OCI-LY7 (cell line): Measurements from ENCODE around the gene HCFC1R1. TPM values are rescaled to one million over a fixed set of nuclear protein-coding genes. Genes with fewer than 3 reads are reported as not detected.
A peak's percentile ranks its signal among the peaks of the same experiment; 100 is the strongest.

ENCODE experiments used
- BruUV-seq: library from RNA; stranded (reverse); fragments of 400-500 nt; replicated peaks from 2 replicates; lab custom pipeline; 2021; lab: Mats Ljungman, UMichigan
- CTCF ChIA-PET: fragments of 300-600 bp; sonication (Branson Sonifier 250); formaldehyde crosslinking; loops from one replicate; lab custom pipeline; 2022; ENCODE audit warnings: antibody characterized with exemption; ENCODE audit not compliant: unreplicated experiment; lab: Charles Lee
- POLR2A ChIA-PET: fragments of 300-600 bp; sonication (Branson Sonifier 250); formaldehyde crosslinking; loops from one replicate; lab custom pipeline; 2022; ENCODE audit warnings: antibody characterized with exemption; lab: Charles Lee
- DNase-seq: peaks from one replicate; pipeline ENCODE4 v3.0.0-alpha.2; 2015; ENCODE audit warnings: low spot score
- H2AFZ ChIP-seq: fragments of 200-600 bp; sonication (generic), shearing (Covaris generic); 2 replicates; pipeline ENCODE4 v1.6.1; 2014; ENCODE audit warnings: mild to moderate bottlenecking, antibody characterized with exemption, low read length, moderate library complexity
- H3K27ac ChIP-seq: fragments of 200-600 bp; sonication (generic); 2 replicates; pipeline ENCODE4 v1.5.1; 2014; ENCODE audit warnings: mixed run types, low read depth, mild to moderate bottlenecking, moderate library complexity, low read length, inconsistent platforms; ENCODE audit not compliant: poor library complexity, severe bottlenecking
- H3K36me3 ChIP-seq: fragments of 200-600 bp; sonication (generic); 2 replicates; pipeline ENCODE4 v1.6.1; 2014; ENCODE audit warnings: mild to moderate bottlenecking, antibody characterized with exemption, low read length, moderate library complexity, mixed read lengths; ENCODE audit not compliant: insufficient read depth
- H3K4me1 ChIP-seq: fragments of 200-600 bp; sonication (generic); 2 replicates; pipeline ENCODE4 v1.5.1; 2014; ENCODE audit warnings: mild to moderate bottlenecking, low read length; ENCODE audit not compliant: insufficient read depth, poor library complexity, severe bottlenecking
- H3K4me2 ChIP-seq: fragments of 200-600 bp; sonication (generic); 2 replicates; pipeline ENCODE4 v1.6.1; 2014; ENCODE audit warnings: mild to moderate bottlenecking, low read length
- H3K4me3 ChIP-seq: fragments of 200-600 bp; sonication (generic); 2 replicates; pipeline ENCODE4 v1.5.1; 2014; ENCODE audit warnings: mild to moderate bottlenecking, low read depth, low read length; ENCODE audit not compliant: poor library complexity, severe bottlenecking
- H3K79me2 ChIP-seq: fragments of 200-600 bp; sonication (generic); 2 replicates; pipeline ENCODE4 v1.6.1; 2016; ENCODE audit warnings: low read depth, mild to moderate bottlenecking, low read length, moderate library complexity, mixed read lengths; ENCODE audit not compliant: insufficient read depth
- H3K9me2 ChIP-seq: fragments of 200-600 bp; sonication (generic); 2 replicates; pipeline ENCODE4 v1.6.1; 2016; ENCODE audit warnings: mild to moderate bottlenecking, low read length, mixed read lengths; ENCODE audit not compliant: insufficient read depth
- H3K9me3 ChIP-seq: fragments of 200-600 bp; sonication (generic); 2 replicates; pipeline ENCODE4 v1.6.1; 2014; ENCODE audit warnings: mild to moderate bottlenecking, mixed run types, low read length, mixed read lengths
- H4K20me1 ChIP-seq: fragments of 200-600 bp; sonication (generic); 2 replicates; pipeline ENCODE4 v1.6.1; 2014; ENCODE audit warnings: mild to moderate bottlenecking, antibody characterized with exemption, low read length, moderate library complexity, mixed read lengths; ENCODE audit not compliant: insufficient read depth
- EZH2phosphoT487 ChIP-seq: fragments of 200-600 bp; sonication (generic); IDR thresholded peaks from 2 replicates; pipeline ENCODE4 v1.6.1; 2018; ENCODE audit warnings: low read depth, borderline replicate concordance, mild to moderate bottlenecking, mixed run types, antibody characterized with exemption, low read length, moderate library complexity, mixed read lengths
- intact Hi-C: fragments of 100-400 bp; cut with micrococcal nuclease; formaldehyde crosslinking; loops from one replicate; pipeline ENCODE4 v1.10.0; 2022; ENCODE audit not compliant: unreplicated experiment
- total RNA-seq, 2 experiments: library from RNA; depleted of rRNA in 1 of 2; stranded (reverse); fragments of >200 nt in 1 of 2; shearing (Covaris generic) in 1 of 2; gene quantifications; 2 replicates each; pipeline ENCODE4 v1.2.3, GENCODE V29; 2014 to 2022
- TF ChIP-seq, protein P1 (sequence below): fragments of 200-600 bp; sonication (generic); conservative IDR thresholded peaks from 2 replicates; pipeline ENCODE4 v1.5.1; 2014; ENCODE audit warnings: mild to moderate bottlenecking, antibody characterized with exemption, low read length, moderate library complexity, mixed read lengths

HCFC1R1 gene
- total RNA-seq, 2 experiments from 2014 or later = 29.1 to 39.4 TPM

DNA sequence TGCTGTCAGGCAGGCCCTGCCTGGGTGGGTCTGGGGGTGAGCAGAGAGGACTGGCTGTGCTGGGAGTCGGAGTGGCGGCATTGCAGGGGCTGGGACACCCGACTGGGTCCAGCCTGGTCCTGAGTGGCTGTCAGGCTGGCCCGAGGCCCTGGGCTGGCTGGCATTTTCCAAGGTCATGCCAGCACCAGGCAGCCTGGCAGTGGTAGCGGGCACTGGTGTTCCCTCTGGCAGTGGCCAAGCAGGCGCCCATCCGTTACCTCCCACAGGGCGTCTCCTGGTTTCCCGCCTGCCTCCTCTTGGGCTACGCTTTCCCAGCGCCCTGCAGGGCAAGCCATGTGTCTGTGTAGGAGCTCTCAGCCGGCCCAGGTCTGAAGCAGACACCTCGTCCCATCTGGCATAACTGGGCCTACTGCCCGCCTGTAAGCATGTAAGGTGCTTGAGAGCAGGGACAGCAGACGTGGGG is 37.8 kb downstream of the HCFC1R1 start:
- intact Hi-C loops = no loop called here
- Histone ChIP-seq H3K27ac (no peak overlapping the region), H3K36me3 (no peaks in the 10 kb centered on the region), H3K4me2 (no peak overlapping the region), H3K9me3 (no peaks in the 10 kb centered on the region), H4K20me1 (no peaks in the 10 kb centered on the region), H3K4me1 (peaks cover 32% of the 10 kb centered on the region), H3K79me2 (no peaks in the 10 kb centered on the region), H3K9me2 (no peaks in the 10 kb centered on the region), H3K4me3 (no peak overlapping the region), H2AFZ (no peak overlapping the region)
- POLR2A ChIA-PET = no interaction called here
- TF ChIP-seq, protein P1, sequence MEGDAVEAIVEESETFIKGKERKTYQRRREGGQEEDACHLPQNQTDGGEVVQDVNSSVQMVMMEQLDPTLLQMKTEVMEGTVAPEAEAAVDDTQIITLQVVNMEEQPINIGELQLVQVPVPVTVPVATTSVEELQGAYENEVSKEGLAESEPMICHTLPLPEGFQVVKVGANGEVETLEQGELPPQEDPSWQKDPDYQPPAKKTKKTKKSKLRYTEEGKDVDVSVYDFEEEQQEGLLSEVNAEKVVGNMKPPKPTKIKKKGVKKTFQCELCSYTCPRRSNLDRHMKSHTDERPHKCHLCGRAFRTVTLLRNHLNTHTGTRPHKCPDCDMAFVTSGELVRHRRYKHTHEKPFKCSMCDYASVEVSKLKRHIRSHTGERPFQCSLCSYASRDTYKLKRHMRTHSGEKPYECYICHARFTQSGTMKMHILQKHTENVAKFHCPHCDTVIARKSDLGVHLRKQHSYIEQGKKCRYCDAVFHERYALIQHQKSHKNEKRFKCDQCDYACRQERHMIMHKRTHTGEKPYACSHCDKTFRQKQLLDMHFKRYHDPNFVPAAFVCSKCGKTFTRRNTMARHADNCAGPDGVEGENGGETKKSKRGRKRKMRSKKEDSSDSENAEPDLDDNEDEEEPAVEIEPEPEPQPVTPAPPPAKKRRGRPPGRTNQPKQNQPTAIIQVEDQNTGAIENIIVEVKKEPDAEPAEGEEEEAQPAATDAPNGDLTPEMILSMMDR = no peak
- TF ChIP-seq EZH2phosphoT487 = no peak
- no TSS peak for BruUV-seq
- no peak for DNase-seq
- CTCF ChIA-PET = no interaction called here

DNA sequence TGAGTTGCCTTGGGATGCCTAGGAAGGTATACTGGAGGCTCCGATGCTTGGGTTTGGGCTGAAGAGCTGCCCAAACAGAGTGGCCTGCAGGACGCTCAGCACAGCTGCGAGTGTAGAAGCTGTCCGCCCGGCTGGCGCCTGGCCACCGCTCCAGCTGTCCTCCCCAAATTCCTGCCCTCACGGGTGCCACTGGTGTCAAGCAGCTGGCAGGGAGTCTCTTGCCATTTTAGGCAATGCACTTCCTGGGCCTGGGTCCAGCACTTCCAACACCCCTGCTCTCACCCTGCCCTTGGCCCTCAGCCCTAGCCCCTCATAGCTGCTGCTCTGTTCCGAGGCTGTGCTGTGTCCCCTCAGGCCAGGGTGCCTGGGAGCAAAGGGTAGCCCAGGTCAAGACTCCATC is 38.3 kb downstream of the HCFC1R1 start:
- Histone ChIP-seq H4K20me1 (no peaks in the 10 kb centered on the region), H3K4me3 (no peak overlapping the region), H3K4me2 (no peak overlapping the region), H2AFZ (no peak overlapping the region), H3K9me3 (no peaks in the 10 kb centered on the region), H3K79me2 (no peaks in the 10 kb centered on the region), H3K36me3 (no peaks in the 10 kb centered on the region), H3K27ac (no peak overlapping the region), H3K4me1 (peaks cover 34% of the 10 kb centered on the region), H3K9me2 (no peaks in the 10 kb centered on the region)
- BruUV-seq = no TSS peak
- POLR2A ChIA-PET = no interaction called here
- DNase-seq = no peak
- no peak for TF ChIP-seq EZH2phosphoT487
- TF ChIP-seq, protein P1 = no peak
- CTCF ChIA-PET = no interaction called here
- intact Hi-C loops = no loop called here

DNA sequence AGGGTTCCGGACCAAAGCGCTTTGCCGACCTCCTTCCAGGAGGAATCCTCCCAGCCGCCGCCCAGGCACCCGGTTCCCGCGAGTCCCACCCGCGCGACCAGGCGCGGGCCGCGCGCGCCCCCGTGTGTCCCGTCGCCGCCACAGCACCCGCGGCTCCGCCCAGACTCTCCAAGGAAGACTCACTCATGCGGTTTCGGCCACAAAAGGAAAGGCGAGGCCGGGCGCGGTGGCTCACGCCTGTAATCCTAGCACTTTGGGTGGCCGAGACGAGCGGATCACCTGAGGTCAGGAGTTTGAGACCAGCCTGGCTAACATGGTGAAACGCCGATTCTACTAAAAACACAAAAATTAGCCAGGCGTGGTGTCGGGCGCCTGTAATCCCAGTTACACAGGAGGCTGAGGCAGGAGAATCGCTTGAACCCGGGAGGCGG is 40.0 kb downstream of the HCFC1R1 start:
- Histone ChIP-seq H3K4me2 (peak overlapping the region; percentile 84), H2AFZ (peak overlapping the region; percentile 63; the same call in 1 of the 2 replicates), H4K20me1 (no peaks in the 10 kb centered on the region), H3K4me3 (peak overlapping the region; percentile 54), H3K27ac (no peak overlapping the region), H3K9me2 (no peaks in the 10 kb centered on the region), H3K4me1 (peaks cover 38% of the 10 kb centered on the region), H3K9me3 (no peaks in the 10 kb centered on the region), H3K36me3 (peaks cover 10% of the 10 kb centered on the region), H3K79me2 (peaks cover 14% of the 10 kb centered on the region; the same call in 1 of the 2 replicates)
- ChIA-PET POLR2A (no interaction called here), CTCF (no interaction called here)
- peak; percentile 76 for DNase-seq
- intact Hi-C loops = loop anchor here (1.0 to 5.0 kb wide), 2 partner anchors 56 to 71 kb away; partner anchors contain the start of gene FLYWCH1
- TF ChIP-seq EZH2phosphoT487 = no peak
- TF ChIP-seq, protein P1 = peak; percentile 90
- no TSS peak for BruUV-seq
